Activated CD4-positive, alpha-beta T cell treated with anti-CD3 and anti-CD28 coated beads for 36 hours (primary cell): Measurements from ENCODE around the gene TRAPPC8. TPM values are rescaled to one million over a fixed set of nuclear protein-coding genes. Genes with fewer than 3 reads are reported as not detected.
"Not testable (repeated sequence)": the region's sequence is repeated elsewhere in the genome, so short reads cannot be mapped to it uniquely, and the experiment has no call there.

Experiments
- ATAC-seq: fragments of 200-7000 bp; cut with Tn5 transposase; one replicate; pipeline ENCODE4 v1.10.0; 2021; ENCODE audit warnings: mild to moderate bottlenecking, moderate library complexity
- CTCF ChIA-PET: fragments of 350-600 bp; sonication (Branson Sonifier 250); formaldehyde crosslinking; loops from one replicate; lab custom pipeline; 2021; ENCODE audit warnings: antibody characterized with exemption; lab: Charles Lee
- POLR2A ChIA-PET: fragments of 350-600 bp; sonication (Branson Sonifier 250); formaldehyde crosslinking; loops from one replicate; lab custom pipeline; 2021; ENCODE audit warnings: antibody characterized with exemption, inconsistent platforms; lab: Charles Lee
- DNase-seq: peaks from one replicate; pipeline ENCODE4 v3.0.0-alpha.2; 2020
- H3K27ac Mint-ChIP-seq: one replicate; pipeline ENCODE4 v1.8.0; 2021; ENCODE audit warnings: mixed read lengths
- H3K27me3 Mint-ChIP-seq: one replicate; pipeline ENCODE4 v1.8.0; 2021; ENCODE audit warnings: mixed read lengths
- H3K36me3 Mint-ChIP-seq: one replicate; pipeline ENCODE4 v1.8.0; 2021; ENCODE audit warnings: low read depth, mixed read lengths
- H3K4me1 Mint-ChIP-seq: one replicate; pipeline ENCODE4 v1.8.0; 2021; ENCODE audit warnings: mixed read lengths
- H3K4me3 Mint-ChIP-seq: one replicate; pipeline ENCODE4 v1.8.0; 2021; ENCODE audit warnings: mild to moderate bottlenecking, moderate library complexity, mixed read lengths
- H3K9me3 Mint-ChIP-seq: one replicate; pipeline ENCODE4 v1.8.0; 2021; ENCODE audit warnings: low read depth, mixed read lengths
- intact Hi-C, 2 experiments: fragments of 100-400 bp; cut with DNase I in 1 of 2; cut with micrococcal nuclease in 1 of 2; formaldehyde crosslinking; loops; one replicate each; pipeline versions ENCODE4 v1.14.2 to v1.15.1; 2022 to 2024; cut with DNase I, micrococcal nuclease
- total RNA-seq, 2 experiments: library from RNA; stranded (reverse); gene quantifications; one replicate each; pipeline ENCODE4 v1.2.3, GENCODE V29; 2021

The TRAPPC8 gene
- total RNA-seq, 2 experiments from 2014 or later: 23.3 to 24.2 TPM

DNA sequence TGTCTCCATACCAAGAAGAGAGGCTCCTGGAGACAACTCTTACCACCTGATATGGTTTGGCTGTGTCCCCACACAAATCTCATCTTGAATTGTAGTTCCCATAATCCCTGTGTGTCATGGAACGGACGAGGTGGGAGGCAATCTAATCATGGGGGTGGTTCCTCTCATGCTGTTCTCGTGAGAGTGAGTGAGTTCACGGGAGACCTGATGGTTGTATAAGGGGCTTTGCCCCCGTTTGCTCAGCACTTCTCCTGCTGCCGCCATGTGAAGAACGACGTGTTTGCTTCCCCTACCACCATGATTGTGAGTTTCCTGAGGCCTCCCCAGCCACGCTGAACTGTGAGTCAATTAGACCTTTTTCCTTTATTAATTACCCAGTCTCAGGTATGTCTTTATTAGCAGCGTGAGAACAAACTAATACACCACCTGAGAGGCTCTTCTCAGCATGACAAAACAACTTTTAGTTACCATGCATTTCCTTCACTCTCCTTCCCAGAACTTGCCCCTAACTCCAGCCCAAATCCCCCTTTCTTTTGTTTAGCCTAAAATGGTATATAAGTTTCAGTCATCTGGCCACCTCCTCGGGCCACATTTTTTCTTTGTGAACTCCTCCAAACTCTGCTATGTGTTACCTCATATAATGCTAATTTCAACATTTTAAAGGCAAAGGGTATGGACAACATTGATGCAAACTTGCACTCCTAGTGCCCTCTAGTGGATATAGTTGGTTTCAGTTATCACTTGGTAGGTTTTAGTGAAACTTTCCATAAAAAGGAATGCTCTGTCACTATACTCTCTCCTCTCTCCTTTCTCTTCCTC, 123.6 kb downstream of the TRAPPC8 start:
- DNase-seq: no peak
- intact Hi-C loops: loop anchor here (1.0 kb wide), 3 partner anchors 78 to 263 kb away; no protein-coding TSS in a partner anchor
- Mint-ChIP-seq H3K27me3 (peaks cover 2% of the 10 kb centered on the region), H3K4me1 (no peaks in the 10 kb centered on the region), H3K4me3 (no peak overlapping the region), H3K9me3 (no peaks in the 10 kb centered on the region), H3K36me3 (no peaks in the 10 kb centered on the region), H3K27ac (no peak overlapping the region)
- CTCF ChIA-PET: interaction anchor here (0.7 to 2.3 kb wide), 5 partner anchors 14 to 262 kb away, joined by 3 to 16 read pairs (median 3); no protein-coding TSS in a partner anchor
- POLR2A ChIA-PET: no interaction called here
- peak; percentile 63 for ATAC-seq

DNA sequence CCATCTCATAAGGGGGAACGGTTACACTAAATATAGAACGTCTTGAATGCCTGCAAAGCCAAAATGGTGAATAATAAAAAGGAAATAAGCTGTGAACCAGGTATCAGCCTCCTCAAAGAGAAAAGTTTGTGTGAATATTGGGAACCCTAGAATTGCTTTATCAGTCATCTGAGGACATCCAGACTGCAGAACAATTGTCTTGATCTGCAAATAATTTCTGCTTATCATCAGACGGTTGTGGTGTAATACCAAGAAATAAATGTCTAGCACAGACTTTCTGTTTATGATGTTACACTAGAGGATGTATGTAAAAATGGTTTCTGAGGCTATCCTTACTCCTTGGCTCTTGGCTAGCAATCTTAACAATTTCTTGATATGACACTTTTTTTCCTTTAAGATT, 128.8 kb downstream of the TRAPPC8 start:
- Mint-ChIP-seq H3K36me3 (no peaks in the 10 kb centered on the region), H3K4me3 (no peak overlapping the region), H3K4me1 (no peaks in the 10 kb centered on the region), H3K27me3 (peaks cover 4% of the 10 kb centered on the region), H3K9me3 (no peaks in the 10 kb centered on the region), H3K27ac (no peak overlapping the region)
- DNase-seq (no peak), ATAC-seq (no peak)
- POLR2A ChIA-PET: no interaction called here
- CTCF ChIA-PET: interaction anchor here (0.7 to 1.3 kb wide), 3 partner anchors 9 to 476 kb away, joined by 3 read pairs; no protein-coding TSS in a partner anchor
- intact Hi-C loops: no loop called here

DNA sequence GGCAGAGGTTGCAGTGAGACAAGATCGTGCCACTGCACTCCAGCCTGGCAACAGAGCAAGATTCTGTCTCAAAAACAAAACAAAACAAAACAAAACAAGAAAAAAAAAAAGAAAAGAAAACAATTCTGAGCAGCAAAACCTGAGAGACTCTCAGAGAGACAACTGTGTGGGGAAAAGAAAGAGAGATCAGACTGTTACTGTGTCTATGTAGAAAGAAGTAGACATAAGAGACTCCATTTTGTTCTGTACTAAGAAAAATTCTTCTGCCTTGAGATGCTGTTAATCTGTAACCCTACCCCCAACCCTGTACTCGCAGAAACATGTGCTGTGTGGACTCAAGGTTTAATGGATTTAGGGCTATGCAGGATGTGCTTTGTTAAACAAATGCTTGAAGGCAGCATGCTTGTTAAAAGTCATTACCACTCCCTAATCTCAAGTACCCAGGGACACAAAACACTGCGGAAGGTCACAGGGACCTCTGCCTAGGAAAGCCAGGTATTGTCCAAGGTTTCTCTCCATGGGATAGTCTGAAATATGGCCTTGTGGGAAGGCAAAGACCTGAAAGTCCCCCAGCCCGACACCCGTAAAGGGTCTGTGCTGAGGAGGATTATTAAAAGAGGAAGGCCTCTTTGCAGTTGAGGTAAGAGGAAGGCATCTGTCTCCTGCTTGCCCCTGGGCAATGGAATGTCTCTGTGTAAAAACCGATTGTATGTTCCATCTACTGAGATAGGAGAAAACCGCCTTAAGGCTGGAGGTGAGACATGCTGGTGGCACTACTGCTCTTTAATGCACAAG, 132.4 kb downstream of the TRAPPC8 start:
- POLR2A ChIA-PET, H3K9me3 Mint-ChIP-seq, intact Hi-C loops, DNase-seq, H3K4me3 Mint-ChIP-seq, H3K27ac Mint-ChIP-seq, CTCF ChIA-PET, H3K27me3 Mint-ChIP-seq, H3K36me3 Mint-ChIP-seq, ATAC-seq, H3K4me1 Mint-ChIP-seq: not testable (repeated sequence)

DNA sequence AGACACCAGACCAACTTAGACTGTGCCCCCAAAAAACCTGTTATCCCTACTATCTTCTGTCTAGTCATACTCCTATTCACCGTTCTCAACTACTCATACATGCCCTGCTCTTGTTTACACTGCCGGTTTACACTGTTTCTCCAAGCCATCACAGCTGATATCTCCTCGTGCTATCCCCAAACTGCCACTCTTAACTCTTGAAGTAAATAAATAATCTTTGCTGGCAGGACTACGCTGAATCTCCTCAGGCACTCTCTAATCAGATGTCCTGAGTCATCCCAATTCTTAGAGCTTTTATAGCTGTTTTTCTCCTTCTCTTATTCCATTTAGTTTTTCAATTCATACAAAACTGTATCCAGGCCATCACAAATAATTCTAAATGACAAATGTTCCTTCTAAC, 133.9 kb downstream of the TRAPPC8 start:
- ATAC-seq, H3K36me3 Mint-ChIP-seq, H3K4me1 Mint-ChIP-seq, DNase-seq, POLR2A ChIA-PET, H3K4me3 Mint-ChIP-seq, H3K27ac Mint-ChIP-seq, H3K9me3 Mint-ChIP-seq, CTCF ChIA-PET, H3K27me3 Mint-ChIP-seq, intact Hi-C loops: not testable (repeated sequence)

DNA sequence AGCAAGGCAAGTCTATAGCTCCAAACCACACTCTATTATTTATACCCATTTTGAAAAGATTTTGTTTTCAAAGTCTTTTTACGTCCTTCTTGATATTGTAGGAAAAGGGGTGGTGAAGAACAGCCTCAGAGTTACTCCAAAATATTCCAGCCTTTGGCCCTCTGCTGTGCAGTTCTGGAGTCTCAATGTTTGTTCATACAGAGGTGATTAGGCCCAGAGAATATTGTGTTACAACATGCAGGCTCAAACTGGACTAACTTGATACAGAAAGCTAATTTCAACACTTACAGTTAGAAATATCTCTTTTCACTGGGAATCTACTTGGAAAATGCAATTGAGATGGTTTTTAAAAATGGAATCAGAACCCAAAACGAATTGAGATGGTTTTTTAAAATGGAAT, 141.8 kb downstream of the TRAPPC8 start:
- ATAC-seq (no peak), DNase-seq (no peak)
- H3K27ac Mint-ChIP-seq: no peak overlapping the region
- H3K4me1 Mint-ChIP-seq: no peaks in the 10 kb centered on the region
- H3K4me3 Mint-ChIP-seq: no peak overlapping the region
- no peaks in the 10 kb centered on the region for H3K9me3 Mint-ChIP-seq
- H3K36me3 Mint-ChIP-seq: no peaks in the 10 kb centered on the region
- POLR2A ChIA-PET: no interaction called here
- intact Hi-C loops: no loop called here
- CTCF ChIA-PET: interaction anchor here (0.8 kb wide), 1 partner anchor 352 kb away, joined by 3 read pairs; no protein-coding TSS in a partner anchor
- no peaks in the 10 kb centered on the region for H3K27me3 Mint-ChIP-seq

DNA sequence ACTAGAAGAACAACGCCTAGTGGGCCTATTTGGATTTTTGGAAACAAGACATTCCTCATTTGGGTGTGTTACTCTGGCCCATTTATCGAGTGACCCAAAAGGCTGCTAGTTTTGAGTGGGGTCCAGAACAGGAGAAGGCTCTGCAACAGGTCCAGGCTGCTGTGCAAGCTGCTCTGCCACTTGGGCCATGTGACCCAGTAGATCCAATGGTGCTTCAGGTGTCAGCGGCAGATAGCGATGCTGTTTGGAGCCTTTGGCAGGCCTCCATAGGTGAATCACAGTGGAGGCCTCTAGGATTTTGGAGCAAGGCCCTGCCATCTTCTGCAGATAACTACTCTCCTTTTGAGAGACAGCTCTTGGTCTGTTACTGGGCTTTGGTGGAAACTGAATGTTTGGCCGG, 143.7 kb downstream of the TRAPPC8 start:
- CTCF ChIA-PET: interaction anchor here (0.7 kb wide), 1 partner anchor 355 kb away, joined by 6 read pairs; no protein-coding TSS in a partner anchor
- ATAC-seq, H3K36me3 Mint-ChIP-seq, H3K4me1 Mint-ChIP-seq, intact Hi-C loops, H3K4me3 Mint-ChIP-seq, H3K27me3 Mint-ChIP-seq, DNase-seq, H3K9me3 Mint-ChIP-seq, POLR2A ChIA-PET, H3K27ac Mint-ChIP-seq: not testable (repeated sequence)

DNA sequence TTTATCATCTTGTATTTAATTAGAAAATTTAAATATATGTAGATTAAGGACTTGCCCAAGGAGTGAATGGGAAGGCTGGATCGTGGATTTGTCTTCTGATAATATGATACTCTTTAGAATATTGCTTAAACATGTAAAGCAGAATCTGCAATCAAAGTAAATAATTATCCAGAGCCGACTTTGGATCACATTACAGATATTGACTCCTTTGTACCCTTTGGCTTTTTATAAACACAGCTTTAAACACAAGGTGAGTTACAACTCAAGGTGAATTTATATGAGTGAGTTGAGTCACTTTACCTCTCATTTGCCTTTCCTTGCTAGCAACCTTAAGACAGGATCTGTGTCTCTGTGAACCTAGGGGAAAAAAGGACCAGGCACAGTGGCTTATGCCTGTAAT, 144.5 kb downstream of the TRAPPC8 start:
- H3K27ac Mint-ChIP-seq: no peak overlapping the region
- intact Hi-C loops: no loop called here
- no peak for ATAC-seq

DNA sequence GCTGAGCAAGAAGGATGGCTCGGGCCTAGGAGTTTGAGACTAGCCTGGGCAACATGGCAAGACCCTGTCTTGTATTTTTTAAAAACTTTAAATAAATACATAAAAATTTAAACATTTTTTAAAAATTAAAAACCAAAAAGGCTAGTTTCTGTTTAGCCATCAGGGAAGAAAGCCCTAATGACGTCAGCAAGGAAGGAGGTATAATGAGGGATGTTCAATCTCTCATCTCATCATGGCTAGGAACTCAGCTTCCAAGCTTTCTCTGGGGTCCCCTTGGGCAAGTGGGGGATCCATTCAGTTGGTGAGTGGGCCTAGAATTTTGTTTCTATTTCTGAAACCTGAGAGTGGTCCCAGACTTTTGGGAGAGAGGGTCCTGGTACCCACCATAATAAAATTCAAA, 147.2 kb downstream of the TRAPPC8 start:
- H3K27me3 Mint-ChIP-seq: no peaks in the 10 kb centered on the region
- intact Hi-C loops: no loop called here
- no peak overlapping the region for H3K27ac Mint-ChIP-seq
- no peaks in the 10 kb centered on the region for H3K36me3 Mint-ChIP-seq
- no peaks in the 10 kb centered on the region for H3K9me3 Mint-ChIP-seq
- ATAC-seq (no peak), DNase-seq (no peak)
- POLR2A ChIA-PET: no interaction called here
- no peaks in the 10 kb centered on the region for H3K4me1 Mint-ChIP-seq
- no peak overlapping the region for H3K4me3 Mint-ChIP-seq
- CTCF ChIA-PET: interaction anchor here (1.2 kb wide), 1 partner anchor 24 kb away, joined by 3 read pairs; no protein-coding TSS in a partner anchor

More for the DNA sequence above, 144.5 kb downstream of the TRAPPC8 start:
- Mint-ChIP-seq H3K4me1 (no peaks in the 10 kb centered on the region), H3K27me3 (no peaks in the 10 kb centered on the region), H3K36me3 (no peaks in the 10 kb centered on the region), H3K9me3 (no peaks in the 10 kb centered on the region), H3K4me3 (no peak overlapping the region)
- DNase-seq: no peak
- ChIA-PET CTCF (interaction anchor here (0.7 kb wide), 1 partner anchor 354 kb away, joined by 6 read pairs; no protein-coding TSS in a partner anchor), POLR2A (no interaction called here)

DNA sequence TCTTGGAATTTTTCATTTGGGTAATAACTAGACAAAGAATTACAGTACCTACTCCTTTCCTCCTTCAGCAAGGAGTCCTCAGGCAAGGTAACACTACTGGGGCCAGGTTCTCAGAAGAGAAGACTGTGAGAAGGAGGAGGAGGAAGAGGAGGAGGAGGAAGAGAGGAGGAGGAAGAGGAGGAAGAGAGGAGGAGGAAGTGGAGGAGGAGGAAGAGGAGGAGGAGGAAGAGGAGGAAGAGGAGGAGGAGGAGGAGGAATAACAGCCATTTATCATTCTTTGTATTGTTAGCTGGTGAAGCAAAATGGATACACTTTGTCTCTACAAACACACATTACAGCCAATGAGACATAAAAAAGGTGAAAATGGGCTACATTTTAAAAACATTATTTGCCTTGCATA, 149.4 kb downstream of the TRAPPC8 start:
- no peaks in the 10 kb centered on the region for H3K36me3 Mint-ChIP-seq
- no peak overlapping the region for H3K27ac Mint-ChIP-seq
- no peak overlapping the region for H3K4me3 Mint-ChIP-seq
- intact Hi-C loops: no loop called here
- DNase-seq (no peak), ATAC-seq (no peak)
- ChIA-PET CTCF (no interaction called here), POLR2A (no interaction called here)
- H3K27me3 Mint-ChIP-seq: no peaks in the 10 kb centered on the region
- H3K9me3 Mint-ChIP-seq: no peaks in the 10 kb centered on the region
- no peaks in the 10 kb centered on the region for H3K4me1 Mint-ChIP-seq

DNA sequence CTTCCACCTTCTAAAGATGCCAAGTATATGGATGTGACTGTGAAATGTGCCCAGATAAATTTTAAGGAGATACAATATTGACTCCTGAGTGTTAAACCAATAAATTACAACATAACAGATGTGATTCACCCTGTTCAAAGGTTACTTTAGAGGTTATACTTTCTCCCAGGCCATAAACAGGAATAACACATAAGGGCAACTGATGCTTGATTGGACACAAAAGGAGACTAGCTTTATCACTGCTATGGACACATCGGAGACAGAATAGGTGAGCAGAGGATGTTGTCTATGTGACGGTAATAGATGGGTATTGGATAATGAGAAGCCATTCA, 150.4 kb downstream of the TRAPPC8 start:
- Mint-ChIP-seq H3K27me3 (no peaks in the 10 kb centered on the region), H3K27ac (no peak overlapping the region), H3K36me3 (no peaks in the 10 kb centered on the region), H3K4me3 (no peak overlapping the region), H3K4me1 (no peaks in the 10 kb centered on the region), H3K9me3 (no peaks in the 10 kb centered on the region)
- CTCF ChIA-PET: no interaction called here
- intact Hi-C loops: no loop called here
- no peak for DNase-seq
- POLR2A ChIA-PET: no interaction called here
- ATAC-seq: no peak

DNA sequence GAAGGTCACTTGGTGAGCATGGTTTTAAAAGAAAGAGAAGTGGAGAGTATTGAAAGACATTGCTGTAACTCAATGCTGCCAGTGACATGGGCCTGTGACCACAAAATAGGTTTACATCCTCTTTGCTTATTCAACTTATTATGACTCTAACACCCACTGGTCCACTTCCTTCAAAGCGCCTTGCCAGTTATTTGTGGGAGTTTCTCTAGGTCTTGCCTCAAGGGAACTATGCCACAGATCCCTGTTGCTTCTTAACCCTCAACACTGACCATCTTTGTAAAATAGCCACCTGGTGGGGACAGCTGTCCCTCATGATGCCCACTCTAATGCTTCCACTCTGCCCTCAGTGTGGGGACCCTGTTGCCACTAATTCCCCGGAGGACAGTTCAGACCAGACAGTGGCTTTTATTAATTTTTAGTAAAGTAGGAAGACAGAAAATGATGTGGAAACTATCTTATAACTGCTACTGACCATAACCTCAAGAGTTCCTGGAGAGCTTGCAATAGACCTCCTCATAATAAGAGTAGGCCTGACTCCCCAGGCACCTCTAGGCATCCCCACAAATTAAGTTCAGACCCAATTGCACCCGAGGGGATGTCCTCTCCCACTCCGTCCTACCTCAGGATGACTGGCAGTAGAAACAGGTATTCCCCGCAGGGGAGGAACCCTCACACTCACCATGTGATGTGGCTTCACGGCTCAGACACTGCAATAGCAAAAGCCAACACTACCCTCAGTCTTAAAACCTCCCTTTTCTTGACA, 150.9 kb downstream of the TRAPPC8 start:
- intact Hi-C loops: no loop called here
- H3K4me3 Mint-ChIP-seq: no peak overlapping the region
- ATAC-seq (no peak), DNase-seq (no peak)
- CTCF ChIA-PET: interaction anchor here (0.6 to 0.7 kb wide), 4 partner anchors 24 to 609 kb away, joined by 3 to 4 read pairs (median 4); no protein-coding TSS in a partner anchor
- no peaks in the 10 kb centered on the region for H3K4me1 Mint-ChIP-seq
- POLR2A ChIA-PET: no interaction called here
- H3K9me3 Mint-ChIP-seq: no peaks in the 10 kb centered on the region
- no peaks in the 10 kb centered on the region for H3K36me3 Mint-ChIP-seq
- no peak overlapping the region for H3K27ac Mint-ChIP-seq
- H3K27me3 Mint-ChIP-seq: no peaks in the 10 kb centered on the region
